Measurements from ENCODE around the gene EBNA1BP2. TPM values are rescaled to one million over a fixed set of nuclear protein-coding genes. Genes with fewer than 3 reads are reported as not detected.
A peak's percentile ranks its signal among the peaks of the same experiment; 100 is the strongest.

EBNA1BP2 gene
- total RNA-seq, 2 experiments from 2014 or later, result 100 to 114 TPM

GRCh38 chr1:43171312-43171875, 696 bp downstream of the EBNA1BP2 start:
- ATAC-seq, result no peak
- Mint-ChIP-seq H3K36me3 (ENCODE audit: low read depth) (peaks cover 49% of the 10 kb centered on the region), H3K27me3 (peaks cover 3% of the 10 kb centered on the region), H3K4me3 (peak overlapping the region; percentile 93), H3K4me1 (peaks cover 29% of the 10 kb centered on the region), H3K27ac (peak overlapping the region; percentile 95), H3K9me3 (ENCODE audit: low read depth) (no peaks in the 10 kb centered on the region)
- DNase-seq, result no peak
- ChIA-PET CTCF (interaction anchor here (0.6 to 1.6 kb wide), 5 partner anchors 38 to 325 kb away, joined by 3 to 5 read pairs (median 3); partner anchors contain the start of genes MED8, SZT2 and ZNF691), POLR2A (no interaction called here)
- intact Hi-C loops (cut with DNase I, micrococcal nuclease), result loop anchor here in 1 of 2 experiments (5.0 kb wide), 1 partner anchor 239 kb away; no protein-coding TSS in a partner anchor

GRCh38 chr1:43165765-43166164, 6.3 kb downstream of the EBNA1BP2 start:
- no peaks in the 10 kb centered on the region for H3K27me3 Mint-ChIP-seq
- DNase-seq, result no peak
- peaks cover 17% of the 10 kb centered on the region for H3K4me1 Mint-ChIP-seq
- ATAC-seq, result no peak
- ChIA-PET CTCF (interaction anchor here (0.7 kb wide), 1 partner anchor 301 kb away, joined by 3 read pairs; no protein-coding TSS in a partner anchor), POLR2A (no interaction called here)
- no peak overlapping the region for H3K4me3 Mint-ChIP-seq
- intact Hi-C loops (cut with DNase I, micrococcal nuclease), result no loop called here
- H3K36me3 Mint-ChIP-seq (ENCODE audit: low read depth), result peaks cover 60% of the 10 kb centered on the region
- H3K27ac Mint-ChIP-seq, result no peak overlapping the region
- no peaks in the 10 kb centered on the region for H3K9me3 Mint-ChIP-seq (ENCODE audit: low read depth)

GRCh38 chr1:43165162-43165561, 6.9 kb downstream of the EBNA1BP2 start:
- ATAC-seq, result no peak
- H3K27ac Mint-ChIP-seq, result no peak overlapping the region
- H3K9me3 Mint-ChIP-seq (ENCODE audit: low read depth), result no peaks in the 10 kb centered on the region
- no peak overlapping the region for H3K4me3 Mint-ChIP-seq
- ChIA-PET POLR2A (no interaction called here), CTCF (no interaction called here)
- intact Hi-C loops (cut with DNase I, micrococcal nuclease), result no loop called here
- peaks cover 10% of the 10 kb centered on the region for H3K4me1 Mint-ChIP-seq
- peaks cover 54% of the 10 kb centered on the region for H3K36me3 Mint-ChIP-seq (ENCODE audit: low read depth)
- no peak for DNase-seq
- no peaks in the 10 kb centered on the region for H3K27me3 Mint-ChIP-seq

- DNase-seq, result no peak
- POLR2A ChIA-PET, result no interaction called here
- H3K27me3 Mint-ChIP-seq, result peaks cover 6% of the 10 kb centered on the region
- H3K4me1 Mint-ChIP-seq, result no peaks in the 10 kb centered on the region
- no peak overlapping the region for H3K4me3 Mint-ChIP-seq
- H3K9me3 Mint-ChIP-seq (ENCODE audit: low read depth), result no peaks in the 10 kb centered on the region
- CTCF ChIA-PET, result interaction anchor here (0.7 to 1.9 kb wide), 2 partner anchors 217 to 243 kb away, joined by 3 to 4 read pairs; no protein-coding TSS in a partner anchor
- intact Hi-C loops (cut with DNase I, micrococcal nuclease), result no loop called here
- no peak overlapping the region for H3K27ac Mint-ChIP-seq
- no peaks in the 10 kb centered on the region for H3K36me3 Mint-ChIP-seq (ENCODE audit: low read depth)
- no peak for ATAC-seq
These were observed 16.1 kb downstream of the EBNA1BP2 start for GRCh38 chr1:43156026-43156425.

- peaks cover 3% of the 10 kb centered on the region for H3K4me1 Mint-ChIP-seq
- ChIA-PET CTCF (interaction anchor here (0.7 kb wide), 1 partner anchor 28 kb away, joined by 3 read pairs; no protein-coding TSS in a partner anchor), POLR2A (no interaction called here)
- no peak overlapping the region for H3K4me3 Mint-ChIP-seq
- peaks cover 19% of the 10 kb centered on the region for H3K27me3 Mint-ChIP-seq
- intact Hi-C loops (cut with DNase I, micrococcal nuclease), result no loop called here
- no peak for DNase-seq
- H3K9me3 Mint-ChIP-seq (ENCODE audit: low read depth), result no peaks in the 10 kb centered on the region
- no peak for ATAC-seq
- no peaks in the 10 kb centered on the region for H3K36me3 Mint-ChIP-seq (ENCODE audit: low read depth)
- no peak overlapping the region for H3K27ac Mint-ChIP-seq
These were observed 18.6 kb downstream of the EBNA1BP2 start for GRCh38 chr1:43153443-43153842.

GRCh38 chr1:43152866-43153265, 19.2 kb downstream of the EBNA1BP2 start:
- POLR2A ChIA-PET, result no interaction called here
- ATAC-seq (no peak), DNase-seq (no peak)
- CTCF ChIA-PET, result interaction anchor here (0.7 to 1.4 kb wide), 2 partner anchors 9 to 28 kb away, joined by 3 to 4 read pairs; no protein-coding TSS in a partner anchor
- intact Hi-C loops (cut with DNase I, micrococcal nuclease), result no loop called here
- no peak overlapping the region for H3K4me3 Mint-ChIP-seq
- H3K27ac Mint-ChIP-seq, result no peak overlapping the region
- peaks cover 5% of the 10 kb centered on the region for H3K4me1 Mint-ChIP-seq
- no peaks in the 10 kb centered on the region for H3K9me3 Mint-ChIP-seq (ENCODE audit: low read depth)
- peaks cover 21% of the 10 kb centered on the region for H3K27me3 Mint-ChIP-seq
- no peaks in the 10 kb centered on the region for H3K36me3 Mint-ChIP-seq (ENCODE audit: low read depth)

GRCh38 chr1:43149889-43150288, 22.2 kb downstream of the EBNA1BP2 start:
- Mint-ChIP-seq H3K4me3 (no peak overlapping the region), H3K36me3 (ENCODE audit: low read depth) (no peaks in the 10 kb centered on the region), H3K9me3 (ENCODE audit: low read depth) (no peaks in the 10 kb centered on the region), H3K27ac (no peak overlapping the region), H3K4me1 (peaks cover 7% of the 10 kb centered on the region), H3K27me3 (peaks cover 36% of the 10 kb centered on the region)
- POLR2A ChIA-PET, result no interaction called here
- DNase-seq (no peak), ATAC-seq (no peak)
- intact Hi-C loops (cut with DNase I, micrococcal nuclease), result loop anchor here in 1 of 2 experiments (5.0 kb wide), 1 partner anchor 53 kb away; no protein-coding TSS in a partner anchor
- CTCF ChIA-PET, result interaction anchor here (0.5 kb wide), 1 partner anchor 64 kb away, joined by 3 read pairs; no protein-coding TSS in a partner anchor

GRCh38 chr1:43147625-43148327, 24.3 kb downstream of the EBNA1BP2 start:
- intact Hi-C loops (cut with DNase I, micrococcal nuclease), result loop anchor here in 1 of 2 experiments (5.0 kb wide), 1 partner anchor 50 kb away; no protein-coding TSS in a partner anchor
- peak; percentile 74 for DNase-seq
- ATAC-seq, result peak; percentile 86
- ChIA-PET CTCF (no interaction called here), POLR2A (interaction anchor here (0.7 kb wide), 1 partner anchor 357 kb away, joined by 4 read pairs; no protein-coding TSS in a partner anchor)
- H3K36me3 Mint-ChIP-seq (ENCODE audit: low read depth), result no peaks in the 10 kb centered on the region
- H3K4me1 Mint-ChIP-seq, result peaks cover 7% of the 10 kb centered on the region
- no peaks in the 10 kb centered on the region for H3K9me3 Mint-ChIP-seq (ENCODE audit: low read depth)
- H3K4me3 Mint-ChIP-seq, result no peak overlapping the region
- H3K27me3 Mint-ChIP-seq, result peaks cover 57% of the 10 kb centered on the region
- no peak overlapping the region for H3K27ac Mint-ChIP-seq

- intact Hi-C loops (cut with DNase I, micrococcal nuclease), result no loop called here
- Mint-ChIP-seq H3K27ac (no peak overlapping the region), H3K36me3 (ENCODE audit: low read depth) (no peaks in the 10 kb centered on the region), H3K4me1 (peaks cover 7% of the 10 kb centered on the region), H3K27me3 (peaks cover 61% of the 10 kb centered on the region), H3K4me3 (no peak overlapping the region), H3K9me3 (ENCODE audit: low read depth) (no peaks in the 10 kb centered on the region)
- ATAC-seq, result no peak
- no peak for DNase-seq
- CTCF ChIA-PET, result interaction anchor here (0.6 to 1.8 kb wide), 3 partner anchors 8 to 213 kb away, joined by 3 to 4 read pairs (median 3); partner anchors contain the start of genes CFAP57 and EBNA1BP2
- POLR2A ChIA-PET, result no interaction called here
These were observed 27.9 kb downstream of the EBNA1BP2 start for GRCh38 chr1:43144237-43144636.

- Mint-ChIP-seq H3K27ac (no peak overlapping the region), H3K9me3 (ENCODE audit: low read depth) (no peaks in the 10 kb centered on the region), H3K4me1 (peaks cover 4% of the 10 kb centered on the region), H3K4me3 (no peak overlapping the region), H3K36me3 (ENCODE audit: low read depth) (no peaks in the 10 kb centered on the region), H3K27me3 (peaks cover 53% of the 10 kb centered on the region)
- DNase-seq (peak; percentile 44), ATAC-seq (no peak)
- intact Hi-C loops (cut with DNase I, micrococcal nuclease), result no loop called here
- CTCF ChIA-PET, result interaction anchor here (0.9 to 1.8 kb wide), 3 partner anchors 9 to 324 kb away, joined by 3 to 4 read pairs (median 3); partner anchors contain the start of genes CFAP57 and EBNA1BP2
- POLR2A ChIA-PET, result no interaction called here
These were observed 28.6 kb downstream of the EBNA1BP2 start for GRCh38 chr1:43143441-43143888.

GRCh38 chr1:43140583-43140982, 31.5 kb downstream of the EBNA1BP2 start:
- no peaks in the 10 kb centered on the region for H3K36me3 Mint-ChIP-seq (ENCODE audit: low read depth)
- ChIA-PET POLR2A (no interaction called here), CTCF (no interaction called here)
- no peaks in the 10 kb centered on the region for H3K9me3 Mint-ChIP-seq (ENCODE audit: low read depth)
- H3K4me3 Mint-ChIP-seq, result no peak overlapping the region
- intact Hi-C loops (cut with DNase I, micrococcal nuclease), result no loop called here
- no peak overlapping the region for H3K27ac Mint-ChIP-seq
- DNase-seq (no peak), ATAC-seq (no peak)
- H3K4me1 Mint-ChIP-seq, result no peaks in the 10 kb centered on the region
- H3K27me3 Mint-ChIP-seq, result peaks cover 50% of the 10 kb centered on the region
